Left ventricle myocardium superior (tissue), 1 donor: Measurements from ENCODE around the gene SAMD4B. TPM values are rescaled to one million over a fixed set of nuclear protein-coding genes. Genes with fewer than 3 reads are reported as not detected.

Source experiments
- ATAC-seq: fragments of 200-7000 bp; cut with Tn5 transposase; one replicate; pipeline ENCODE4 v1.9.1; 2020; ENCODE audit warnings: mild to moderate bottlenecking, moderate library complexity
- DNase-seq: peaks from one replicate; pipeline ENCODE4 v3.0.0-alpha.2; 2020
- intact Hi-C: fragments of 100-400 bp; cut with micrococcal nuclease; formaldehyde crosslinking; loops from one replicate; pipeline ENCODE4 v1.11.0; 2022
- total RNA-seq: library from RNA; stranded (reverse); fragmentation: NEBNext Ultra II Directional; extraction: Animal tissue kit (Norgen Biotek cat#: 25700); gene quantifications from one replicate; pipeline ENCODE4 v1.2.1, GENCODE V29; 2021
- donor health status: DM: no; HTN: yes; CAD: no; lungs with severe emphysema.

The SAMD4B gene
- total RNA-seq, 1 donor from 2014 or later = 50.7 TPM

DNA sequence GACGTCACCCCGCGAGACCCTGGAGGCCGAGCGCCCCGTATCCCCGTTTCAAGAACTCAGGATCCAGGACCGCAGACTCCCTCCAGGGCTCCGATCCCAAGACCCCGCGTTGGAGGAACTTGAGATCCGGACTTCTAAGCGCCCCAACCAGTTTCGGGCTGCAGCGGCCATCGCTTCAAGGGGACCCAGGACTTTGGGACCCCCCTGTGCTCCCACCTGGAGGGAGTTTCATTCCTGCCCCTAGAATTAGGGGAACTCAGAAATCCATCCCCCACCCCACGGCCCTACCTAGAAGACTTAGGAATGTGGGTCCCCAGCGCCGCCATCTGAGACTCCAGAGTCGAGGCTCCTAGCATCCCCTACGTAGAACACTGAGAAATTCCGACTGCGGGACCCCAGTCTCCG lies 70.6 kb downstream of the SAMD4B start:
- DNase-seq = no peak
- no peak for ATAC-seq
- intact Hi-C loops = no loop called here

DNA sequence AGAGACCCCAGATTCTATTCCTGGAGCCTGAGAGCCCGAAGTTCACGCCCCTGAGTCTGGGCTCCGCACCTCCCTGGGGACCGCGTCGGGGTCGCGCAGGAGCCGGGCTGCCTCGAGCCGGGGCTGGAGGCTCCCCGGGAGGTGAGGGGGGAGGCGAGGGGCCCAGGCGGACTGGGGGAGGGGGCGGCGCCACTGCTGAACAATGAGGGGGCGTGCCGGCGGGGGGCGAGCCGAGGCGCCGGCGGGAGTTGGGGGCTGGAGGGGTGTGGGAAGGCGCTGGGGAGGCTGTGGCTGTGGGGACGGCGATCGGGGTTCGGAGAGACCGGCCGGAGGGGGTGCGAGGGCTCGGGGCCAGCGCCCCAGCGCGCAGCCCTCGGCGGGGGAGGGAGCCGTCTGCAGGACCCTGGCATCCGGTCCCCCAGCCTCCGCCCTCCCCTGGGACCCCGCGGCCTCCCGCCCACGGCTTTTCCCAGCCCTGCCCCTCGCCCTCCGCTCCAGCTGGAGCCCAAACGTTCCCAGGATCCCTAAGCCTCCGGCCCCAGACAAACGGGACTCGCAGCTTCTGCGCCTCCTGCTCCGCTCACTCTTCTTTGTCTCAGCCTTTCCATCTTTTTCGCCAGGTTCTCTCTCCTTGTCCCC lies 71.2 kb downstream of the SAMD4B start:
- intact Hi-C loops = no loop called here
- peak; percentile 84 for DNase-seq
- ATAC-seq = peak; percentile 6

DNA sequence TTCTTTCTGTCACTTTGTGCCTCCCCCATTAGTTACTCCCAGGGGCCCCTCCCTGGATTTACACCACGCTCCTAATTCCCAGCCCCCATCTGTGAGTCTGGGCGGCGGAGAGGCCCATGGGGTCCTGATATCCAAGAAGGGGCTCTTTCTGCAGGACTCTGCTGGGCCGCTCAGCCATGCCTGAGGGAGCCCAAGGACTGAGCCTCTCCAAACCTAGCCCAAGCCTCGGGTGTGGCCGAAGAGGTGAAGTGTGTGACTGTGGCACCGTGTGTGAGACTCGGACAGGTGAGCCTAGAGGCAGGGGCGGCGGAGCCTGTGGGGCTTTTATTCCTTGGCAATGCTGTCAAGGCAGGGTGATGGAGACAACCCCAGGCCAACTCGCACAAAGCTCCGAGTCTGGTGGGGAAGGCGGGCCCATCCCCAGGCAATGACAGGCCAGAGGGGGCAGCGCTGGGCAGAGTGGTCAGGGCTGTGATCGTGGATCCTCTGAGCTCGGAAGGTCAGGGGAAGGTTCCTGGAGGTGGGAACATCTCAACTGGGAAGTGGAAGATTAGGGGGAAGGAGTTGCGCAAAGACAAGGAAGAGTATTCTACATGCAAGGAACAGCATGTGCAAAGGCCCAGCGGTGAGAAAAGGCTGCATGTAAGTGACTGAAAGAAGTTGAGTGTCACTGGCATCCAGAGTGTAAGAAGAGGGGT lies 71.8 kb downstream of the SAMD4B start:
- DNase-seq (no peak), ATAC-seq (no peak)
- intact Hi-C loops = no loop called here

DNA sequence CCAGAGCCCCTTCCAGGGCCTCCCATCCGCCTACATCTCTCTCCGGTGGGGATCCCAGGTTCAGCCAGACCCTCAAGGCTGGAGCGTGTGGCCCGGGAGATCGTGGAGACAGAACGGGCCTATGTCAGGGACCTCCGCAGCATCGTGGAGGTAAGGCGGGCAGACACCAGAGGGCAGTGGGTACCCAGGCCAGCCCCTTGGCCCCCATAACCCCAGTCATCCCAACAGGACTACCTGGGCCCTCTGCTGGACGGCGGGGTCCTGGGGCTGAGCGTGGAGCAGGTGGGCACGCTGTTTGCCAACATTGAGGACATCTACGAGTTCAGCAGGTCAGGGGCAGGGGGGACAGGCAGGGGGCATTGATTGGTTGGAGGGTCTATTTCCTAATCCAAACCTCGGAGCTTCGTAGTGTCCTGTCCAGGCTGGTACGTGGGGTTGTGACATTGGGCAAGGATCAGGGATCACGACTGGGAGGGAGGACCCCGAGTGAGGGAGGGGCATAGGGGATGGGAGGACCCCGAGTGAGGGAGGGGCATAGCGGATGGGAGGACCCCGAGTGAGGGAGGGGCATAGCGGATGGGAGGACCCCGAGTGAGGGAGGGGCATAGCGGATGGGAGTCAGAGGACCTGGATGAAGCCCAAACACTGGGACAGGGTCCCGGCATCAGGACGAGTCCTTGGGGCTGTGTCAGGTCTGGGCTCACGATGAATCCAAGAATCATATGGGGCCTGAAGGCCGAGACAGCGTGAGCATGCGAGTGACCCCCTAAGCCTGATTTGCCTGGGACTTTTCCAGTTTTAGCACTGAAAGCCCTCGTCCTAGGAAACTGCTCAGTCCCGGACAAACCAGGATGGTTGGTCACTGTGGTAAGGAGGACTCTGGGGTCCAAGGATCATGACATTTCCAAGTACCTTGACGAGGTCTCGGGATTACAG lies 73.2 kb downstream of the SAMD4B start:
- ATAC-seq (no peak), DNase-seq (no peak)
- intact Hi-C loops = no loop called here

DNA sequence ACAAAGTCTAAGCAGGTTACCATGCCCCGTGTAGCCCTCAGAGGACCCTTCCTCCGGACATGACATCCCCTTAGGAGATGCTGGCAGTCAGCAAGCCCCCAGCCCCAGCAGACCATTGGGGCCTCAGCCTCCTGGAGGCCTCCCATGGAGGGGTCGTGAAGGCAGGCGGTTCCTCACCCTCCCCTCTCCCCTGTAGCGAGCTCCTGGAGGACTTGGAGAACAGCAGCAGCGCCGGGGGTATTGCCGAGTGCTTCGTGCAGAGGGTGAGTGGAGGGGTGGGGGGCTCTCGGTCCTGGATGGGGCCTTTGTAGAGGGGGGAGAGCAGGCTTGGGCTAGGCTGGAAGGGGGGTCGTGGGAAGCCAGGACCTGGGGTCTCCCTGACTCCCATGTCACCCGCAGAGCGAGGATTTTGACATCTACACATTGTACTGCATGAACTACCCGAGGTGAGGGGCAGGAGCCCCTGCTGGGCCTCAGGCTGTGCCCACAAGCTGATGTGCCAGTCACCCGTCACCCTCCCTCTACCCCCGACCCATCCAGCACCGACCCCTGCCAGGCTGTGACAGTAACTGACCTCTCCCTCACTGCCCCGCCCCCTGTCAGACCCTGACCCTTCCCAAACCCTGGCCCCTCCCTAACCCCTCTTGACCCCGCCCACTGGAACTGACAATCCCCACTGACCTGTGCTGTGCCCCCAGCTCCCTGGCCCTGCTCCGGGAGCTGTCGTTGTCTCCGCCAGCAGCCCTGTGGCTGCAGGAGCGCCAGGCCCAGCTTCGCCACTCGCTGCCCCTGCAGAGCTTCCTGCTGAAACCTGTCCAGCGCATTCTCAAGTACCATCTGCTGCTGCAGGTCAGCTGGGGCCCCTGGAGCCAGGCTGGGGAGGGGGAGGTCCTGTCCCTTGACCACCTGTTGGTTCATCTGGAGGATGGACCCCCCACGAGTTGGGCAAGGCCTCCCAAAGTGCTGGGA lies 74.2 kb downstream of the SAMD4B start:
- ATAC-seq (no peak), DNase-seq (no peak)
- intact Hi-C loops = no loop called here

DNA sequence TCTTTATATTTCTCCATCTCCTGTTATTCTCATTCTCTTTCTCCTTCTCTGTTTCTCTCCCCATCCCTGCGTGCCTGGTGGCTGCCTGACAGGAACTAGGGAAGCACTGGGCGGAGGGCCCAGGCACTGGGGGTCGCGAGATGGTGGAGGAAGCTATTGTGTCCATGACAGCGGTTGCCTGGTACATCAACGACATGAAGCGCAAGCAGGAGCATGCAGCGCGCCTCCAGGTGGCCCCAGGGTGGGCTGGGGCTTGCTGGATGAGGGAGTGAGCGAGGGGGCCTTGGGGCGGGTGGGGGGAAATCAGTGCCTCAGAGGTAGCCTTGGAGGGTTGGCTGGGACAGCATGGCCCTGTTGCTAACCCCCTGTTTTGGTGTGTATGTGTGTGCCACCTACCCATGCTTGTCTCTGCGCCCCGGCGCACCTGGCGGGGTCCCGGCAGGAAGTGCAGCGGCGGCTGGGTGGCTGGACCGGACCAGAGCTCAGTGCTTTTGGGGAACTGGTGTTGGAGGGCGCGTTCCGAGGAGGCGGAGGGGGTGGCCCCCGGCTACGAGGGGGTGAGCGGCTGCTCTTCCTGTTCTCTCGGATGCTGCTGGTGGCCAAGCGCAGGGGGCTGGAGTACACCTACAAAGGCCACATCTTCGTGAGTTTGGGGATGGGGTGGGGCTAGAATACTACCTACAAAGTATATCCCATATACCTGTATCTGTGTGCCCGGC lies 75.4 kb downstream of the SAMD4B start:
- ATAC-seq (no peak), DNase-seq (no peak)
- intact Hi-C loops = no loop called here

DNA sequence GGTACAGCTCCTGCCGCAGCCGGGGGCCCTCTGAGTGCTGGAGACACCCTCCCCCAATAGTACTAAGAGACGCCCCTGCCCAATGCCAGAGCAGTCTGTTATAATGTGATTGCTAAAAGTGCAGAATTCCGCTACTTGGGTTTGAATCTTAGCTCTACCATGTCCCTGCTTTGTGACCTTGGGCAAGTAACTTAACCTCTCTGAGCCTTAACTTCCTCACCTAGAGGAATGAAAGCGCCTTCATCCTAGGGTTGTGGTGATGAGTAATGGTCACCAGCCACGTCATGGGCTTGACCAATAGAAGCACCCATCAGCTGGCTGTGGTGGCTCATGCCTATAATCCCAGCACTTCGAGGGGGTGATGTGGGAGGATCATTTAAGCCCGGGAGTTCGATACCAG lies 76.8 kb downstream of the SAMD4B start:
- intact Hi-C loops = no loop called here
- ATAC-seq (no peak), DNase-seq (no peak)

DNA sequence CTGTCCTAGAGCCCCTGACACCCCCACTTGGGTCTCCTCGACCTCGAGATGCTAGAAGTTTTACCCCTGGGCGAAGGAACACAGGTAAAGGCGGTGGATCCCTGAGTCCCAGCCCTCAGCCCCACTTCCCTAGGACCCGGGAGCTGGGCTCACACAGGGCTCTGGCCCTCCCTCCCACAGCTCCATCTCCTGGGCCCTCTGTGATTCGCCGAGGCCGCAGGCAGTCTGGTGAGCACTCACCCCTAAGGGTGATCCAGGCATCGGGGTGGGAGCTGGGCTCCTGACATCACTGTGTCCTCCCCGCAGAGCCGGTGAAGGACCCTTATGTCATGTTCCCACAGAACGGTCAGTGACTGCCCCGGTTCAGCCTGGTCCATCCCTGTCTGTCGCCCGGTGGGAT lies 78.5 kb downstream of the SAMD4B start:
- DNase-seq = no peak
- no peak for ATAC-seq
- intact Hi-C loops = no loop called here

DNA sequence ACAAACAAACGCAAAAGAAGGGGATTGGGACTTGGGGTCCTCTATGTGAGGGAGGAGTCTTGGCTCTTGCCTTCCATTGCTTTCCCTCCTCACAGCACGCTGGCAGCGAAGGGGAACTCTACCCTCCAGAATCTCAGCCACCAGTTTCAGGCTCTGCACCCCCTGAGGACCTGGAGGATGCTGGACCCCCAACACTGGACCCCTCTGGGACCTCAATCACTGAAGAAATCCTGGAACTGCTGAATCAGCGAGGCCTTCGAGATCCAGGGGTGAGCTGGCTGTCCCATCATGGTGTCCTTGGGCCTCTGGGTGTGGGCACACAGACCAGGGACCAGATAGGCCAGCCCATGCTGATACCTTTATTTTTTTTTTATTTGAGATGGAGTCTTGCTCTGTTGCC lies 79.8 kb downstream of the SAMD4B start:
- intact Hi-C loops = no loop called here
- DNase-seq (no peak), ATAC-seq (no peak)

DNA sequence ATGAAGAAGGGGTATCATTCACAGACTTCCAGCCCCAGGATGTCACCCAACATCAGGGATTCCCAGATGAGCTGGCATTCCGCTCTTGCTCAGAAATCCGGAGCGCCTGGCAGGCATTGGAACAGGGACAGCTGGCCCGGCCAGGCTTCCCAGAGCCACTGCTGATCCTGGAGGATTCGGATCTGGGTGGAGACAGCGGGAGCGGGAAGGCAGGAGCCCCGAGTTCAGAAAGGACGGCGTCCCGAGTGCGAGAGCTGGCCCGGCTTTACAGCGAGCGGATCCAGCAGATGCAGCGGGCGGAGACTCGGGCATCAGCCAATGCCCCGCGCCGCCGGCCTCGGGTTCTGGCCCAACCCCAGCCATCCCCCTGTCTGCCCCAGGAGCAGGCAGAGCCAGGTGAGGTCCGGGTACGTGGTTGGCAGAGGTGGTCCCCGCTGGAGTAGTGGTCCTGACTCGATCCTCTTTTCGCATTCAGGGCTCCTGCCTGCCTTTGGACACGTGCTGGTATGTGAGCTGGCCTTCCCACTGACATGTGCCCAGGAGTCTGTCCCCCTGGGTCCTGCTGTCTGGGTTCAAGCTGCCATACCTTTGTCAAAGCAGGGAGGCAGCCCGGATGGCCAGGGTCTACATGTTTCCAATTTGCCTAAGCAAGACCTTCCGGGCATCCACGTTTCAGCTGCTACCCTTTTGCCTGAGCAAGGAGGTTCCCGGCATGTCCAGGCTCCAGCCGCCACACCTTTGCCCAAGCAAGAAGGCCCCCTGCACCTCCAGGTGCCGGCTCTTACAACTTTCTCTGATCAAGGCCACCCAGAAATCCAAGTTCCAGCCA lies 81.3 kb downstream of the SAMD4B start:
- ATAC-seq = no peak
- intact Hi-C loops = no loop called here
- DNase-seq = no peak

DNA sequence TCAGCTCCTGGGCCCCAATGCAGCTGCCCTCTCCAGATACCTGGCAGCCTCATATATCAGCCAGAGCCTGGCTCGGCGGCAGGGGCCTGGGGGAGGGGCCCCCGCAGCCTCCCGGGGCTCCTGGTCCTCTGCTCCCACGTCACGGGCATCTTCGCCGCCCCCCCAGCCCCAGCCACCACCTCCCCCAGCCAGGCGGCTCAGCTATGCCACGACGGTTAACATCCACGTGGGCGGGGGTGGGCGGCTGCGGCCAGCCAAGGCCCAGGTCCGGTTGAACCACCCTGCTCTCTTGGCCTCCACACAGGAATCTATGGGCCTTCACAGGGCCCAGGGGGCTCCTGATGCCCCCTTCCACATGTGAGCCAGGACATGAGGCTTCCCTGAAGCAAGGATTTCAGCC lies 82.7 kb downstream of the SAMD4B start:
- intact Hi-C loops = no loop called here
- DNase-seq = no peak
- ATAC-seq = no peak

DNA sequence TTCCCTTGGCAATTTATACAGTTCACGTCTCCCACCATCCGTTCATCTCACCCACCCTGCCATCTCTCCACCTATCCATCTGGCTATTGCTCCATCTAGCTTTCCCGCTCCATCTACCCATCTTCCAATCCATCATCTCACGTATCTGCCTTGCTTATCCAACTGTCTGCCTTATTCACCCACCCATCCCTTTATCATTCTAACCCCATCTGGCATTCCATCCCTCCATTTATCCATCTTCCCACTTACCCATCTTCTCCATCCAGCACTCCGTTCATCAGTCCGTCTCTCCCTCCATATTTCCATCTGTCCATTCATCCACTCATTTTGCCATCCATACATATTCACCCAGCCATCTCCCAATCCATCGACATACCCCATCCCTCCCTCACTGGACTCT lies 83.5 kb downstream of the SAMD4B start:
- DNase-seq = no peak
- intact Hi-C loops = no loop called here
- ATAC-seq = no peak

DNA sequence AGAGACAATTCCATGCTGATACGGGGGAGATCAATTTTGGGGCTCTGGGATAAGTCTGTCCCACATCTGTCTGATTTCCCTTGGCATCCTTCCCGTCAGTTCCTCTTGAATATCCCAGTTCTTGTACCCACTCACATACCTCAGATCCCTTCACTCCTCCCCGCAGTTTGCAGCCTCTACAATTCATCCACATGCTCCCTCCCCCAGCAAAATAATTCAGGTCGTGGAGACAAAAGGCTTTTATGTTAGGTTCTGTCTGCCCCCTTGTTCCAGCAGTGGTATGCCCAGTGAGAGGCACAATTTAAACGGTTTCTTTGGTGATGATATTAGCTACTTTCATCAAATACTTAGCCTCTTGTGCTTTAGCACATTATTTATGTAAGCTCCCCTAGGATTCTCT lies 83.9 kb downstream of the SAMD4B start:
- no peak for DNase-seq
- no peak for ATAC-seq
- intact Hi-C loops = no loop called here

DNA sequence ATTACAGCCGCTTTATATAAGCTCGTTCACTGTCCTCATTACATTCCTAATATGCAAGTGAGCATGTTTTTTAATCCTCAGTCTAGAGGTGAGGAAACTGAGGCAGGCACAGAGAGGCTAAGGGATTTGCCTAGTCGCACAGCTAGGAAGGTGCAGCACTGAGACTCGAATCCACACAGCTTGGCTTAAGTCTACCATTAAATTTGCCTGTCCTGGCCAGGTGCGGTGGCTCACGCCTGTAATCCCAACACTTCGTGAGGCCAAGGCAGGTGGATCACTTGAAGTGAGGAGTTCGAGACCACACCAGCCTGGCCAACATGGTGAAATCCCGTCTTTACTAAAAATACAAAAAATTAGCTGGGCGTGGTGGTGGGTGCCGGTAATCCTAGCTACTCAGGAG lies 85.5 kb downstream of the SAMD4B start:
- no peak for ATAC-seq
- intact Hi-C loops = no loop called here
- no peak for DNase-seq

DNA sequence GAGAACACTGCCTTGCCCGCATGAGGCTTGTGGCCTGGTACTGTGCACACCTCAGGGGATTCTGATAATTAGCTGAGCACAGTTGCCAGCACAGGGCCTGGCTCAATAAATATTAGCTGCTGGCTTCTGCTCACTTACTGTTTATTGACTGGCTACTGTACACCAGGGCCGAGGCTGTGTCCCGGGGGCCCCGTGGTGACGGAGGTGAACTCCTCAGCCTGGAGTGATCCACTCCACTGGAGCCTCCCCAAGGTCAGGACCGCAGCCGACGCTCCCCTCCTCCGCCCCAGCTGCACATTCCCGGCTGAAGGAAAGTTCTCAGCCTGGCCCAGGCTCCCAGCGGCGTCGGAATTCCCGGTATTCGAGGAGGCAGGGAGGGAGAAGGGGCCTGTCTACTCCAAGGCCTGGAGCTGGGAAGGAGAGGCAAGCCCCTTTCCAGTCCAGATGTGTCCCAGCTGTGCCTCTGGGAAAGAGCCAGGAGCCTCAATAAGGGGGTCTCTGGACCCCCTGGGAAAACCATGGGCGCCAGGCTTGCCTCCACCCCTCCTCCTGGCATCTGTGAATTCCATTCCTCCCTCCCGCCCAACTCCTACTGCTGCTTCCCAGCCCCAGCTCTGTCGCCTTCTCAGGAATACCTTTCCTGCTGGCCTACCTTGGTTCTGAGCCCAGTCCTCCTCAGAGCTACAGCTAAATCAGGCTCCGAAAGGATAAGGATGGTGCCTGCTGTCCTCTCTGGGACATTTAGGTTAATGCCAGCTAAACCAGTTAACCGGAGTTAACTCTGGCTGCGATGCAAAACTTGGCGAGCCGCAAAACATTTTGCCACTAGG lies 86.3 kb downstream of the SAMD4B start:
- peak; percentile 82 for DNase-seq
- intact Hi-C loops = no loop called here
- ATAC-seq = peak; percentile 89

DNA sequence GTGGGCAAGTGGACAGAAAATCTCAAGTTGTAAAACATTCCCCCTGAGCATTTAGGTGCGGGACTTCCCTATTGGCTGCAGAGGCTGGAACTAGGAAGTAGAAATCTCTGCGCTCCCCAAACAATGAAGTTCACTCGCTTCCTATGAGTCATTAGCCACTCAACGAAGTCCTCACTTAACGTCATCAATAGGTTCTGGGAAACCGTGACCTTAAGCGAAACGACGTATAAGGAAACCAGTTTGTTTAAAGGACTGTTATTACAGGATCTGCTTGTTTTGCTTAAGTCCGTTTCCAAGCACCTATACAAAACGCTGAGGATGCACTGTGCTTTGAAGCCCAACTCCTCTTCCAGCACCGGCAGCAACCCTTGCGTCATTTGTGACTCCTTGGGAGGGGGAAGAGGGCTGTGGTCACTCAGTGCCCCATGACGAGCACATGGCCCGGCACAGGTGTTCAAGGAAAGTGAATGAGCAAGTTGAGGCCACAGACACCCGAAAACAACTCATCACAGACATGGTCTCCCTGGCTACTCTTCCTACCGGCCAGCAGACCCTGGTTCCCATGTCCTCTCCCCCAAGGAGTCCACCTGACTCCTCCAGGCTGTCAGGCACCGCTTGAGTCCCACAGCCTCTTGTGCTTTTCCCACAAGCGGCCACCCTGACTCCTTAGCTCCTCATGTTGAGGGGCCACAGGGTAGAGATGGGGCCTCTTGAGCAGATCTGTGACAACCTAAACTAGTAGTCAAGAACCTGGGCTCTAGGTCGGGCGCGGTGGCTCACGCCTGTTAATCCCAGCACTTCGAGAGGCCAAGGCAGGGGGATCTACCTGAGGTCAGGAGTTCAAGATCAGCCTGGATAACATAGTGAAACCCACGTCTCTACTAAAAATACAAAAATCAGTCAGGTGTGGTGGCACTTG lies 88.7 kb downstream of the SAMD4B start:
- no peak for ATAC-seq
- DNase-seq = no peak
- intact Hi-C loops = no loop called here
